ENCODE measurements around the gene ATP6V0D1. TPM values are rescaled to one million over a fixed set of nuclear protein-coding genes. Genes with fewer than 3 reads are reported as not detected.

ATP6V0D1 gene
- total RNA-seq (59.7 and 62.1 TPM in 2 replicates), polyA plus RNA-seq (56.3 and 91.0 TPM in 2 replicates), polyA minus RNA-seq (85.8 and 116 TPM in 2 replicates)
- total RNA-seq (2013): 51.9 TPM

DNA sequence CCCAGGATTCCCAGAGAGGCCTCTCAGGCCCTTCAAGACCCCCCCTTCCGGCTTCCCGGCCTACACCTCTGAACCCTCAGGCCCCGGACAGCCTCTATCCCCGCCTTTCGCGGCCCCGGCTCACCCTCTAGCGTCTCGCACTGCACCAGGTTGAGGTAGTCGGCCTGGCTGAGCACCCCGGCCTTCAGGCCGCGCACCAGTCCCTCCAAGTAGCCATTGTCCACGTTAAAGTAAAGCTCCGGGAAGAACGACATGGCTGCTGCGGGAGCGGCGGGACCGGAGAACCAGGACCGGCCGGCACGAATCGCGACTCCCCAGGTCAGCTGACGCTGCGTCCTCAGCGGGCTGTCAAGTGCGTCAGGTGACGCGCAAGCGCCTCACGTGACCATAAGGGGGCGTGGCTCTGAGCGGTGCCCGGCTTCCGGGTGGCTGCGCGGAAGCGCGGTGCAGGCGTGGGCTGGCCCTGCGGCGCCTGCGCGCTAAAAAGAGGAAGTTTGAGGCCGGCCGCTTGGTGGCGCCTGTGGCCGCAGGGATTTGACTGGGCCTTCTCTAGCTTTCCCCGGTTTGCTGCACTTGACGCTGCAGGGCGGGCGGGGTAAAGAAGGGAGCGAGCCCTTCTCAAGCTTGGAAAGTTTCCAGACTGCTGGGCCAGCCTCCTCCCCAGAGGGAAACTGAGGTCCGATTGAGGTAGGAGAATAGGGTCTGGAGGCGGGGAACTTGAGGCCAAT is at the start of gene ATP6V0D1:
Gene ATP6V0D1, minus strand, starts transcription at position 325 of the 728 bp plus-strand sequence. Its CDS starts 71 bp downstream, at position 254.
- Mint-ChIP-seq H3K4me1 (peaks cover 63% of the 10 kb centered on the region), H3K4me3 (peak within 1 kb of the TSS; percentile 99), H3K27ac (peak within 1 kb of the TSS; percentile 98), H3K9me3 (ENCODE audit: insufficient read depth) (no peaks in the 10 kb centered on the region), H3K27me3 (no peaks in the 10 kb centered on the region)
- Histone ChIP-seq H4K20me1 (ENCODE audit: control insufficient read depth, insufficient read depth, low read length, poor library complexity, severe bottlenecking) (peaks cover 44% of the 10 kb centered on the region), H3K4me1 (ENCODE audit: control insufficient read depth in 2 of 2, insufficient read depth in 2 of 2, low read length in 2 of 2) (peaks cover 38 to 52% of the 10 kb centered on the region in 2 donors), H3K27me3 (replicated peaks in 1 of 4; ENCODE audit: control extremely low read depth in 1 of 4, control insufficient read depth in 3 of 4, insufficient read depth in 4 of 4, low read length in 3 of 4) (no peaks in the 10 kb centered on the region), H3K4me2 (replicated peaks; ENCODE audit: low read depth, low read length, poor library complexity, severe bottlenecking) (peak within 1 kb of the TSS; percentile 95), H2AFZ (ENCODE audit: insufficient read depth, low read depth, low read length, poor library complexity, severe bottlenecking) (peak within 1 kb of the TSS; percentile 77), H3K36me3 (replicated peaks in 1 of 2; ENCODE audit: control extremely low read depth in 1 of 2, control insufficient read depth in 1 of 2, extremely low read depth in 1 of 2, insufficient read depth in 2 of 2, low read length in 1 of 2) (peaks cover 0 to 27% of the 10 kb centered on the region in 2 experiments), H3K9me3 (ENCODE audit: control extremely low read depth in 1 of 3, control insufficient read depth in 2 of 3, insufficient read depth in 1 of 3, low read length in 2 of 3) (peaks cover 0 to 3% (median 0%) of the 10 kb centered on the region in 3 donors), H3K4me3 (ENCODE audit: control extremely low read depth in 1 of 5, extremely low read depth in 1 of 5, insufficient read depth in 1 of 5, low read depth in 2 of 5, low read length in 4 of 5) (peak within 1 kb of the TSS; percentile 67 to 100 (median 99)), H3K27ac (ENCODE audit: low read length in 2 of 2) (peak within 1 kb of the TSS; percentile 99 to 100), H3K9ac (ENCODE audit: low read length) (peak within 1 kb of the TSS; percentile 100), H3K79me2 (ENCODE audit: control insufficient read depth, insufficient read depth, low read length) (peaks cover 95% of the 10 kb centered on the region)
- under 1% methylated on average over 53 of the region's 57 CpGs for WGBS (ENCODE audit: insufficient coverage)
- ATAC-seq (ENCODE audit: low read depth) (peak; percentile 85), DNase-seq (peak; percentile 100)
- POLR2A ChIA-PET: interaction anchor here (0.5 to 2.5 kb wide), 18 partner anchors 8 to 604 kb away, joined by 3 to 19 read pairs (median 5); partner anchors contain the start of genes CARMIL2, CTCF, NFATC3 and PSMB10
- TF ChIP-seq, protein P1, sequence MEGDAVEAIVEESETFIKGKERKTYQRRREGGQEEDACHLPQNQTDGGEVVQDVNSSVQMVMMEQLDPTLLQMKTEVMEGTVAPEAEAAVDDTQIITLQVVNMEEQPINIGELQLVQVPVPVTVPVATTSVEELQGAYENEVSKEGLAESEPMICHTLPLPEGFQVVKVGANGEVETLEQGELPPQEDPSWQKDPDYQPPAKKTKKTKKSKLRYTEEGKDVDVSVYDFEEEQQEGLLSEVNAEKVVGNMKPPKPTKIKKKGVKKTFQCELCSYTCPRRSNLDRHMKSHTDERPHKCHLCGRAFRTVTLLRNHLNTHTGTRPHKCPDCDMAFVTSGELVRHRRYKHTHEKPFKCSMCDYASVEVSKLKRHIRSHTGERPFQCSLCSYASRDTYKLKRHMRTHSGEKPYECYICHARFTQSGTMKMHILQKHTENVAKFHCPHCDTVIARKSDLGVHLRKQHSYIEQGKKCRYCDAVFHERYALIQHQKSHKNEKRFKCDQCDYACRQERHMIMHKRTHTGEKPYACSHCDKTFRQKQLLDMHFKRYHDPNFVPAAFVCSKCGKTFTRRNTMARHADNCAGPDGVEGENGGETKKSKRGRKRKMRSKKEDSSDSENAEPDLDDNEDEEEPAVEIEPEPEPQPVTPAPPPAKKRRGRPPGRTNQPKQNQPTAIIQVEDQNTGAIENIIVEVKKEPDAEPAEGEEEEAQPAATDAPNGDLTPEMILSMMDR (IDR thresholded peaks at IDR 0.05): peak; percentile 79
- TF ChIP-seq EZH2 (IDR thresholded peaks at IDR 0.05; ENCODE audit: borderline replicate concordance, insufficient read depth, low read depth, low read length, poor library complexity, severe bottlenecking): no peak
- CTCF ChIA-PET: interaction anchor here (0.6 to 23.6 kb wide), 27 partner anchors 13 to 578 kb away, joined by 3 to 817 read pairs (median 4); partner anchors contain the start of genes ACD, C16orf86, CARMIL2 and CTCF
- intact Hi-C loops (cut with micrococcal nuclease): loop anchor here (1.0 to 10.0 kb wide), 11 partner anchors 8 to 603 kb away; partner anchors contain the start of genes ACD, CTCF, FHOD1 and NUTF2
